ENCODE results near the gene SCN1B. TPM values are rescaled to one million over a fixed set of nuclear protein-coding genes. Genes with fewer than 3 reads are reported as not detected.

SCN1B gene
- total and polyA plus RNA-seq, 12 donors: 24.5 to 70.5 (median 41.5) TPM

- 95 to 96% methylated on average over 25 of the region's 25 CpGs for WGBS, 2 donors
- Histone ChIP-seq H3K4me1 (peaks cover 0 to 9% (median 0%) of the 10 kb centered on the region in 9 donors), H3K27me3 (no peaks in the 10 kb centered on the region), H3K9me3 (no peaks in the 10 kb centered on the region), H3K4me3 (no peak overlapping the region), H3K27ac (no peak overlapping the region), H3K36me3 (peaks cover 0 to 100% (median 75%) of the 10 kb centered on the region in 9 donors)
- no peak for ATAC-seq
- no peak for DNase-seq
- intact Hi-C loops (cut with DNase I): no loop called here
- TF ChIP-seq CTCF (IDR thresholded peaks at IDR 0.05): no peak
Observed at GRCh38 chr19:35021596-35021995, 8.7 kb upstream of the SCN1B start.

DNA sequence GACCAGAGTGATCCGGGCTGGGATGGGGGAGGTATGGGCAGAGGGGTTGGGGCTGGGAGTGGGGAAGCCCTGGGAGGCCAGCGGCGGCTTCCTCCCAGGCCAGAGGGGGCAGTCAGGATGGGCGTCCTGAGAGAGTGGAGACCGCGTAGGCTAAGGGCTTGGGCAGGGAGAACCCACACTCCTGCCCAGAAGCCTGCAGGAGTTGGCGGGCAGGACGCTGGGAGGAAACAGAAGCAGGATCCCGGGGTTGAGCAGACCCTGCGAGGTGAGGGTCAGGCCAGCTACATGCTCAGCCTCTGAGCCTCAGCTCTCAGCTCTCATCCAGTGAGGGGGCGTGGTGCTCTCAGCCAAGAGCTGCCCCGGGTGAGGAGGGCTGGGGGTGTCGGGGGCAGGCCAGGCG is 7.8 kb upstream of the SCN1B start:
- DNase-seq (no peak), ATAC-seq (peak in 2 of 8 donors; percentile 10 to 25)
- Histone ChIP-seq H3K4me1 (peaks cover 0 to 9% (median 0%) of the 10 kb centered on the region in 9 donors), H3K4me3 (no peak overlapping the region), H3K27ac (no peak overlapping the region), H3K27me3 (no peaks in the 10 kb centered on the region), H3K36me3 (peaks cover 0 to 100% (median 75%) of the 10 kb centered on the region in 9 donors), H3K9me3 (no peaks in the 10 kb centered on the region)
- TF ChIP-seq CTCF (IDR thresholded peaks at IDR 0.05): no peak
- WGBS, 2 donors: 81 to 87% methylated on average over 14 of the region's 14 CpGs
- intact Hi-C loops (cut with DNase I): no loop called here

DNA sequence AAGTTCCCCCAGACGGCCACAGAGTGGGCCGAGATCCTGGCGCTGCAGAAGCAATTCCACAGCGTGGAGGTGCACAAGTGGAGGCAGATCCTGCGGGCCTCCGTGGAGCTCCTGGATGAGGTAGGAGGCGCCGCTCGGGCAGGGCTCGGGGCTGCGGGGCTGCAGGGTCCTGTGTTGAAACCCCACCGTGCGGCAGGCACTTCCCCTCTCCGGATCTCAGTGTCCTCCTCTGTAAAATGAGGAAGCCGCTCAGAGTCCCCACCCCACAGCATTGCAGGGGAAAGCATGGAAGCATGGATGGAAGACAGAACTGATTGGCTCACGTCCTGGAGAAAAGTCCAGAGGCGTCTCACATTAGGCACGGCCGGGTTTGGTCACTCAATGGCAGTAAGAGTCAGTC is 6.8 kb upstream of the SCN1B start:
- H3K27ac ChIP-seq: no peak overlapping the region
- no peak overlapping the region for H3K4me3 ChIP-seq
- H3K4me1 ChIP-seq: peaks cover 0 to 9% (median 0%) of the 10 kb centered on the region in 9 donors
- no peaks in the 10 kb centered on the region for H3K27me3 ChIP-seq
- H3K9me3 ChIP-seq: no peaks in the 10 kb centered on the region
- intact Hi-C loops (cut with DNase I): no loop called here
- ATAC-seq (peak in 3 of 8 donors; percentile 23 to 26 (median 23)), DNase-seq (no peak)
- WGBS, 2 donors: 88 to 90% methylated on average over 19 of the region's 19 CpGs
- TF ChIP-seq CTCF (IDR thresholded peaks at IDR 0.05): no peak
- H3K36me3 ChIP-seq: peaks cover 0 to 100% (median 68%) of the 10 kb centered on the region in 9 donors

GRCh38 chr19:35024095-35024494 is 6.2 kb upstream of the SCN1B start:
- H3K4me3 ChIP-seq: no peak overlapping the region
- H3K4me1 ChIP-seq: peaks cover 0 to 9% (median 0%) of the 10 kb centered on the region in 9 donors
- H3K27ac ChIP-seq: no peak overlapping the region
- H3K27me3 ChIP-seq: no peaks in the 10 kb centered on the region
- no peak for ATAC-seq
- peaks cover 0 to 93% (median 64%) of the 10 kb centered on the region in 9 donors for H3K36me3 ChIP-seq
- H3K9me3 ChIP-seq: no peaks in the 10 kb centered on the region
- no peak for TF ChIP-seq CTCF (IDR thresholded peaks at IDR 0.05)
- 83% methylated on average over 6 of the region's 6 CpGs for WGBS, 2 donors
- DNase-seq: no peak
- intact Hi-C loops (cut with DNase I): no loop called here
